HepG2 (cell line): ENCODE results near the gene MVK. TPM values are rescaled to one million over a fixed set of nuclear protein-coding genes. Genes with fewer than 3 reads are reported as not detected.

ENCODE experiments used
- ATAC-seq: fragments of 200-7000 bp; cut with Tn5 transposase; 3 replicates; pipeline ENCODE4 v1.9.1; 2020; ENCODE audit warnings: mild to moderate bottlenecking, moderate library complexity
- BruUV-seq: library from RNA; stranded (reverse); fragments of 400-500 nt; replicated peaks from 2 replicates; lab custom pipeline; 2021; lab: Mats Ljungman, UMichigan
- CTCF ChIA-PET: fragments of 300-600 bp; formaldehyde crosslinking; extraction: SDS; loops from one replicate; lab custom pipeline; 2021; ENCODE audit warnings: low total read pairs, inconsistent platforms, low intra/inter-chr PET ratio; lab: Yijun Ruan, JAX
- POLR2A ChIA-PET: fragments of 350-600 bp; sonication (Branson Sonifier 250); formaldehyde crosslinking; loops from one replicate; lab custom pipeline; 2020; ENCODE audit warnings: antibody characterized with exemption, inconsistent platforms; lab: Yijun Ruan, JAX
- DNase-seq: peaks from one replicate; pipeline ENCODE4 v3.0.0-alpha.2; 2015; ENCODE audit warnings: low spot score
- FAIRE-seq: peaks from 3 replicates; lab custom pipeline; 2011; peaks lifted over from hg19 to GRCh38; lab: Jason Lieb, UNC
- H2AFZ ChIP-seq: one replicate; pipeline ENCODE4 v1.6.1; 2011; ENCODE audit warnings: low read length, inconsistent platforms
- H3K27ac ChIP-seq: fragments of 300-600 bp; 3 replicates; pipeline ENCODE4 v1.8.0; 2011; ENCODE audit warnings: mixed run types, mild to moderate bottlenecking, mixed read lengths, low read length, inconsistent platforms; ENCODE audit not compliant: insufficient read depth; ENCODE audit errors: extremely low read length
- H3K27me3 ChIP-seq, 2 experiments: fragments of 200-600 bp in 1 of 2; 2 replicates in 1 of 2; 3 replicates in 1 of 2; pipeline versions ENCODE4 v1.6.0 to v1.8.0; 2011; ENCODE audit warnings: low read length in 2 of 2, mild to moderate bottlenecking in 2 of 2, moderate library complexity in 2 of 2, inconsistent platforms in 1 of 2; ENCODE audit not compliant: insufficient read depth in 2 of 2, control insufficient read depth in 1 of 2
- H3K36me3 ChIP-seq, 2 experiments: fragments of 200-600 bp in 1 of 2; replicated peaks in 1 of 2; 2 replicates in 1 of 2; 3 replicates in 1 of 2; pipeline versions ENCODE4 v1.5.1 to v1.8.0; 2011; ENCODE audit warnings: low read length in 2 of 2, inconsistent platforms in 1 of 2; ENCODE audit not compliant: insufficient read depth in 2 of 2, control insufficient read depth in 1 of 2
- H3K4me1 ChIP-seq: 2 replicates; pipeline ENCODE4 v1.5.1; 2012; ENCODE audit warnings: low read length, inconsistent platforms; ENCODE audit not compliant: insufficient read depth
- H3K4me2 ChIP-seq: 2 replicates; pipeline ENCODE4 v1.6.0; 2011; ENCODE audit warnings: low read depth, low read length, inconsistent platforms
- H3K4me3 ChIP-seq, 3 experiments: fragments of 200-600 bp in 1 of 3; sonication (generic), shearing (Covaris generic) in 1 of 3; replicated peaks in 1 of 3; 2 replicates each; pipeline ENCODE4 v1.5.1; 2011 to 2016; ENCODE audit warnings: low read length in 3 of 3, inconsistent platforms in 2 of 3, low read depth in 2 of 3, mild to moderate bottlenecking in 2 of 3, control low read depth in 1 of 3, mixed read lengths in 1 of 3; ENCODE audit not compliant: insufficient read depth in 1 of 3
- H3K79me2 ChIP-seq: one replicate; pipeline ENCODE4 v1.6.1; 2011; ENCODE audit warnings: low read length, inconsistent platforms; ENCODE audit not compliant: insufficient read depth
- H3K9ac ChIP-seq: 2 replicates; pipeline ENCODE4 v1.6.0; 2011; ENCODE audit warnings: mild to moderate bottlenecking, low read depth, low read length, inconsistent platforms; ENCODE audit not compliant: insufficient read depth
- H3K9me3 ChIP-seq: 2 replicates; pipeline ENCODE4 v1.5.1; 2012; ENCODE audit warnings: mild to moderate bottlenecking, low read length
- H4K20me1 ChIP-seq: 2 replicates; pipeline ENCODE4 v1.6.0; 2011; ENCODE audit warnings: inconsistent platforms, mild to moderate bottlenecking, low read length, moderate library complexity; ENCODE audit not compliant: insufficient read depth
- E2F5 ChIP-seq: sonication (generic); formaldehyde crosslinking; conservative IDR thresholded peaks from 2 replicates; pipeline ENCODE4 v1.4.0; 2020; ENCODE audit warnings: missing genetic modification reagents
- HDAC1 ChIP-seq: sonication (generic); formaldehyde crosslinking; IDR thresholded peaks from 2 replicates; pipeline ENCODE4 v1.5.1; 2020; ENCODE audit warnings: mild to moderate bottlenecking, missing genetic modification reagents
- NCOA1 ChIP-seq: sonication (generic); formaldehyde crosslinking; IDR thresholded peaks from 2 replicates; pipeline ENCODE4 v1.9.0; 2021; ENCODE audit warnings: missing genetic modification reagents
- RXRA ChIP-seq: sonication (generic); formaldehyde crosslinking; IDR thresholded peaks from 2 replicates; pipeline ENCODE4 v1.5.1; 2020; ENCODE audit warnings: missing genetic modification reagents
- SAFB2 ChIP-seq: sonication (generic); formaldehyde crosslinking; IDR thresholded peaks from 2 replicates; pipeline ENCODE4 v1.5.1; 2020; ENCODE audit warnings: missing genetic modification reagents, low read depth, mild to moderate bottlenecking, borderline replicate concordance
- ZBTB8A ChIP-seq: sonication (generic); formaldehyde crosslinking; IDR thresholded peaks from 2 replicates; pipeline ENCODE4 v1.4.0; 2020; ENCODE audit warnings: mild to moderate bottlenecking, low read depth, missing genetic modification reagents, borderline replicate concordance
- ZMYM3 ChIP-seq: sonication (generic); formaldehyde crosslinking; IDR thresholded peaks from 2 replicates; pipeline ENCODE4 v1.5.1; 2020; ENCODE audit warnings: mild to moderate bottlenecking, missing genetic modification reagents
- ZNF121 ChIP-seq: sonication (generic); formaldehyde crosslinking; IDR thresholded peaks from 2 replicates; pipeline ENCODE4 v1.5.0; 2020; ENCODE audit warnings: mild to moderate bottlenecking, missing genetic modification reagents
- ZNF34 ChIP-seq: sonication (generic); formaldehyde crosslinking; IDR thresholded peaks from 2 replicates; pipeline ENCODE4 v1.4.0; 2020; ENCODE audit warnings: mild to moderate bottlenecking, missing genetic modification reagents, borderline replicate concordance
- ZNF451 ChIP-seq: sonication (generic); formaldehyde crosslinking; IDR thresholded peaks from 2 replicates; pipeline ENCODE4 v1.5.0; 2020; ENCODE audit warnings: mild to moderate bottlenecking, missing genetic modification reagents
- ZNF619 ChIP-seq: sonication (generic); formaldehyde crosslinking; IDR thresholded peaks from 2 replicates; pipeline ENCODE4 v1.4.0; 2020; ENCODE audit warnings: mild to moderate bottlenecking, missing genetic modification reagents
- ZNF691 ChIP-seq: sonication (generic); formaldehyde crosslinking; IDR thresholded peaks from 2 replicates; pipeline ENCODE4 v1.4.0; 2020; ENCODE audit warnings: missing genetic modification reagents, low read depth, mild to moderate bottlenecking, borderline replicate concordance
- ZNF768 ChIP-seq: sonication (generic); formaldehyde crosslinking; IDR thresholded peaks from 2 replicates; pipeline ENCODE4 v1.4.0; 2020; ENCODE audit warnings: missing genetic modification reagents
- WGBS: methylation state at CpG from one replicate; pipeline ENCODE4 v1.1.6; 2017; ENCODE audit warnings: low lambda C conversion rate; 5-methylcytosine and 5-hydroxymethylcytosine counted together
- in situ Hi-C: cut with HindIII; loops from 2 replicates; pipeline ENCODE4 v1.10.0; 2017; ENCODE audit warnings: low pct_unique_long_range_greater_than_20kb; ENCODE audit not compliant: extremely low pct_ligation_motif_present
- intact Hi-C: fragments of 100-400 bp; cut with micrococcal nuclease; formaldehyde crosslinking; loops from one replicate; pipeline ENCODE4 v1.10.0; 2022; ENCODE audit not compliant: unreplicated experiment
- polyA plus RNA-seq, 8 experiments: library from polyadenylated mRNA; depleted of rRNA in 3 of 8; stranded (reverse) in 7 of 8; unstranded in 1 of 8; fragments of >200 nt; fragmentation: Illumina TruSeq in 4 of 8; extraction: Trizol in 4 of 8; gene quantifications; 2 replicates each; pipeline versions ENCODE4 v1.2.1 to v1.2.3, GENCODE V29; 2011 to 2016; ENCODE audit warnings: low read depth in 4 of 8, missing spikeins in 1 of 8, mixed read lengths in 1 of 8; ENCODE audit not compliant: insufficient read depth in 1 of 8
- total RNA-seq, 5 experiments: library from RNA; depleted of rRNA; stranded (reverse); fragments of >200 nt; fragmentation: Illumina TruSeq; extraction: Trizol; gene quantifications; 2 replicates each; pipeline ENCODE4 v1.2.3, GENCODE V29; 2016; ENCODE audit warnings: low read depth in 1 of 5

The MVK gene
- total and polyA plus RNA-seq, 2 of the 13 experiments (the other 11 are each of a cell fraction or from before 2014, with no cell fraction given) = 11.6 to 66.9 TPM

GRCh38 chr12:109605016-109605415 lies 31.4 kb downstream of the MVK start:
- Histone ChIP-seq H3K79me2 (no peaks in the 10 kb centered on the region), H3K9me3 (no peaks in the 10 kb centered on the region), H2AFZ (no peak overlapping the region), H3K27ac (no peak overlapping the region), H3K9ac (no peak overlapping the region), H4K20me1 (no peaks in the 10 kb centered on the region), H3K36me3 (no peaks in the 10 kb centered on the region), H3K4me1 (peaks cover 51% of the 10 kb centered on the region), H3K27me3 (peaks cover 0 to 7% of the 10 kb centered on the region in 2 experiments; a peak in 4 of 5 replicates), H3K4me3 (peak overlapping the region in 1 of 3 experiments; percentile 37; a peak in 2 of 6 replicates), H3K4me2 (peak overlapping the region; percentile 70)
- TF ChIP-seq ZNF121 (0 out of 2 replicates have a peak, but pooled peaks have one; percentile 43), ZBTB8A (CRISPR knock-in tag) (no peak), SAFB2 (CRISPR knock-in tag) (peak; percentile 57; the same call in 1 of the 2 replicates)
- in situ Hi-C loops = no loop called here
- FAIRE-seq (no peak), ATAC-seq (0 out of 3 replicates have a peak, but pooled peaks have one; percentile 11), DNase-seq (no peak)
- BruUV-seq = no TSS peak
- intact Hi-C loops = no loop called here
- ChIA-PET POLR2A (interaction anchor here (1.0 to 1.9 kb wide), 4 partner anchors 16 to 173 kb away, joined by 3 to 4 read pairs (median 3); partner anchors contain the start of gene FAM222A), CTCF (no interaction called here)
- WGBS = no CpG with 5 or more reads among the region's 5 CpGs

GRCh38 chr12:109605599-109606228 lies 32.1 kb downstream of the MVK start:
- no TSS peak for BruUV-seq
- in situ Hi-C loops (no loop called here), intact Hi-C loops (no loop called here)
- Histone ChIP-seq H3K27me3 (peaks cover 0 to 7% of the 10 kb centered on the region in 2 experiments; a peak in 4 of 5 replicates), H3K9me3 (no peaks in the 10 kb centered on the region), H3K9ac (no peak overlapping the region), H3K4me3 (peak overlapping the region in 2 of 3 experiments; percentile 55 to 70; a peak in 4 of 6 replicates), H3K4me2 (peak overlapping the region; percentile 91; the same call in 1 of the 2 replicates), H3K27ac (no peak overlapping the region), H3K36me3 (no peaks in the 10 kb centered on the region), H3K79me2 (no peaks in the 10 kb centered on the region), H3K4me1 (peaks cover 51% of the 10 kb centered on the region), H2AFZ (no peak overlapping the region), H4K20me1 (no peaks in the 10 kb centered on the region)
- FAIRE-seq = no peak
- no peak for TF ChIP-seq ZNF34
- TF ChIP-seq ZMYM3 (CRISPR knock-in tag) = peak; percentile 64
- no peak for TF ChIP-seq RXRA (CRISPR knock-in tag)
- no peak for TF ChIP-seq E2F5
- TF ChIP-seq ZNF768 (CRISPR knock-in tag) = peak; percentile 96
- TF ChIP-seq HDAC1 (CRISPR knock-in tag) = no peak
- TF ChIP-seq ZNF691 (CRISPR knock-in tag) = peak; percentile 100
- no peak for TF ChIP-seq ZNF451
- no peak for TF ChIP-seq NCOA1 (CRISPR knock-in tag)
- TF ChIP-seq ZNF619 (CRISPR knock-in tag) = no peak
- ChIA-PET POLR2A (interaction anchor here (1.0 to 1.9 kb wide), 5 partner anchors 8 to 109 kb away, joined by 3 to 9 read pairs (median 4); partner anchors contain the start of genes FAM222A, MMAB and MVK), CTCF (no interaction called here)
- no peak for DNase-seq
- WGBS = 64% methylated on average over 13 of the region's 13 CpGs
- ATAC-seq = no peak
